Parathyroid adenoma (tissue), 2 donors: ENCODE results near the gene KIAA1549.

Source experiments
- H2AFZ ChIP-seq: fragments of 300-600 bp; sonication (generic); one replicate; pipeline ENCODE4 v1.7.0; 2017; ENCODE audit warnings: antibody characterized with exemption, mild to moderate bottlenecking
- H3K27ac ChIP-seq: fragments of 300-600 bp; sonication (generic); one replicate; pipeline ENCODE4 v1.7.0; 2017
- H3K27me3 ChIP-seq: fragments of 300-600 bp; sonication (generic); one replicate; pipeline ENCODE4 v1.7.0; 2017; ENCODE audit warnings: low read length; ENCODE audit not compliant: control insufficient read depth, insufficient read depth
- H3K36me3 ChIP-seq: fragments of 300-600 bp; sonication (generic); one replicate; pipeline ENCODE4 v1.7.0; 2017; ENCODE audit warnings: low read length; ENCODE audit not compliant: control insufficient read depth, insufficient read depth
- H3K4me1 ChIP-seq: fragments of 300-600 bp; sonication (generic); one replicate; pipeline ENCODE4 v1.7.0; 2017; ENCODE audit warnings: control low read depth
- H3K4me2 ChIP-seq: fragments of 300-600 bp; sonication (generic); one replicate; pipeline ENCODE4 v1.7.0; 2017; ENCODE audit warnings: low read length
- H3K4me3 ChIP-seq: fragments of 300-600 bp; sonication (generic); one replicate; pipeline ENCODE4 v1.7.0; 2017; ENCODE audit warnings: low read depth, low read length
- H3K79me2 ChIP-seq: fragments of 300-600 bp; sonication (generic); one replicate; pipeline ENCODE4 v1.7.0; 2017; ENCODE audit warnings: control low read depth
- H3K9ac ChIP-seq: fragments of 300-600 bp; sonication (generic); one replicate; pipeline ENCODE4 v1.7.0; 2017; ENCODE audit warnings: mild to moderate bottlenecking
- H3K9me3 ChIP-seq: fragments of 300-600 bp; sonication (generic); one replicate; pipeline ENCODE4 v1.7.0; 2017; ENCODE audit warnings: low read length; ENCODE audit not compliant: control insufficient read depth
- TF ChIP-seq, protein P1 (sequence below): fragments of 300-600 bp; sonication (generic); IDR thresholded peaks from one replicate; pipeline ENCODE4 v1.7.0; 2017; ENCODE audit warnings: antibody characterized with exemption, mild to moderate bottlenecking
- donor health status: primary hyperparathyroidism.

Gene KIAA1549

DNA sequence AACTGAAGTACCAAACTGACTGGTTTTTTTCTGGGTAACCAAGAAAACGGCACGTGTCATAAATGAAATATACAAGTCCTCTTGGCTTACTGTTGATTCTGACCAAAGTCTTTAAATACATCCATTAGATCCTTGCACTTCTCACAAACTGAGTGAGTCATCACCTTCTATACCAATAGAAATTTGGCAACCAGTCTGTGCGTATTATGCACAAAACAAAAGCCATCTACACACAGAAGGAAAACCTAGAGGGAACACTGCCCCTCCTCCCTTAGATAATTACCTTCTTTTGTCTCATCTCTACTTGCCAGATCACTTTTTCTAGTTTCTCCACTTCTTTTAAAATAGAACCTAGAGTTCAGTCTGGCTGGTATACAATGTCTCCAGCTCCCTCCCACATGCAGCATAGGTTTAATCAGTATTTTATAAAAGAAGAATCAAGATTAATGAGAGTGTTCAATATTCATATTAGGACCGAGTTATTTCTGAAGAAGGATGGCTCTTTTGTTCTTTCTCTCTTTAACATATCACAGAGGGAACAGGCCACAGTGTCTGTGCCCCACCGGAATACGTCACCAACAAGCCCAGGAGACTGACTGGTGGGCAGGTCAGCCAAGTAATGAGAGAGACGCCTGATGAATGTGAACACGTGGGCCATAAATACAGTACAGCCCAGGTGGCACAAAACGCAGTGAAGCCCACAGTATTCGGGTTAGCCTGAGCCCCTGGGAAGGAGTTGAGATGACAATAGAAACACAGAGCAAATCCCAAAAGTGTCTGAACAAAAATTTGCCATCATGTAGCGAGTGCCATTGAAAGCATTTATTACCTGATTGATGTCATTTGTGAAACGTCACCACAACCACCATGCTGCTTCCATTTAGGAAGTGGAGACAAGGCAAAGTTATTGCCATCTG is 91.3 kb downstream of the KIAA1549 start:
- no peak overlapping the region for H3K4me2 ChIP-seq
- no peaks in the 10 kb centered on the region for H3K36me3 ChIP-seq
- H3K9ac ChIP-seq = no peak overlapping the region
- no peak overlapping the region for H2AFZ ChIP-seq
- no peak overlapping the region for H3K4me3 ChIP-seq
- H3K27me3 ChIP-seq = no peaks in the 10 kb centered on the region
- no peaks in the 10 kb centered on the region for H3K9me3 ChIP-seq
- H3K79me2 ChIP-seq = no peaks in the 10 kb centered on the region
- H3K27ac ChIP-seq = no peak overlapping the region
- H3K4me1 ChIP-seq = peaks cover 25% of the 10 kb centered on the region
- TF ChIP-seq, protein P1, sequence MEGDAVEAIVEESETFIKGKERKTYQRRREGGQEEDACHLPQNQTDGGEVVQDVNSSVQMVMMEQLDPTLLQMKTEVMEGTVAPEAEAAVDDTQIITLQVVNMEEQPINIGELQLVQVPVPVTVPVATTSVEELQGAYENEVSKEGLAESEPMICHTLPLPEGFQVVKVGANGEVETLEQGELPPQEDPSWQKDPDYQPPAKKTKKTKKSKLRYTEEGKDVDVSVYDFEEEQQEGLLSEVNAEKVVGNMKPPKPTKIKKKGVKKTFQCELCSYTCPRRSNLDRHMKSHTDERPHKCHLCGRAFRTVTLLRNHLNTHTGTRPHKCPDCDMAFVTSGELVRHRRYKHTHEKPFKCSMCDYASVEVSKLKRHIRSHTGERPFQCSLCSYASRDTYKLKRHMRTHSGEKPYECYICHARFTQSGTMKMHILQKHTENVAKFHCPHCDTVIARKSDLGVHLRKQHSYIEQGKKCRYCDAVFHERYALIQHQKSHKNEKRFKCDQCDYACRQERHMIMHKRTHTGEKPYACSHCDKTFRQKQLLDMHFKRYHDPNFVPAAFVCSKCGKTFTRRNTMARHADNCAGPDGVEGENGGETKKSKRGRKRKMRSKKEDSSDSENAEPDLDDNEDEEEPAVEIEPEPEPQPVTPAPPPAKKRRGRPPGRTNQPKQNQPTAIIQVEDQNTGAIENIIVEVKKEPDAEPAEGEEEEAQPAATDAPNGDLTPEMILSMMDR = no peak

DNA sequence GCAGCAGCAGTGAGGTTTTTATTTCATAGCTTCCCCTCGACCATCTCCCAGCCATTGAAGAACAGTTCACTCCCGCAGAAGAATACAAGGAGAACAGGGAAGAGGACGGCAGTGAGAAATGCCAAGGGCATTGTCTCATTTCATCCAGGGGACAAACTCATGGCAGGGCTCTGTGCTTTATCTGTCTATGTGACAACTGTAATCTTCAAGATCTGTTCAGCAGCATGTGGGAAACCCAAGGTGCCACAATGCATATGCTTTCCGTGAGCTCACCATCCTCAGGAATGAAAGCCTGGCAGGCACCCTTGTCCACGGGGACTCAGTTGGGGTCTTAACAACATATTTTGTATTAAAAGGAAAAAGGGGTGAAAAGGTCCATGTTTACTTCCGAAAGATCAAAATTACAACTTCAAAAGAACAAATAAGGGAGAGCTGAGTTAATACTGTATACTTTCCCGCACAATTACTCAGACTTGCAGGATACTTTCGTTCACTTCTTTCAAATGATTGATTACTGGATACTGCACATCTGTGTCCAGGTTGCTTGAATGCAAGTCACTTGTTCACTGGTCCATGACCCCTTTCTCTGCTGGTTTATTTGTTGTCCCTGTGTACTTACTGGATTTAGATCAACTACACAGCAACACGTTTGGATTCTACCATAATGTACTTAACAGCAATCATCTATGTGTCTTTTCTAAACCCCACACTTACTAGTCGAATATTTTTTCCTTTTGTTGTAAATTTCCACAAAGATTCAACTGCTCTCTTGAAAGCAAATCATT is 93.1 kb downstream of the KIAA1549 start:
- Histone ChIP-seq H3K4me3 (no peak overlapping the region), H3K4me1 (peaks cover 25% of the 10 kb centered on the region), H3K9me3 (no peaks in the 10 kb centered on the region), H3K9ac (no peak overlapping the region), H3K4me2 (no peak overlapping the region), H3K27me3 (no peaks in the 10 kb centered on the region), H3K27ac (no peak overlapping the region), H3K79me2 (peaks cover 4% of the 10 kb centered on the region), H3K36me3 (no peaks in the 10 kb centered on the region), H2AFZ (peak overlapping the region; percentile 43)
- TF ChIP-seq, protein P1 = no peak

DNA sequence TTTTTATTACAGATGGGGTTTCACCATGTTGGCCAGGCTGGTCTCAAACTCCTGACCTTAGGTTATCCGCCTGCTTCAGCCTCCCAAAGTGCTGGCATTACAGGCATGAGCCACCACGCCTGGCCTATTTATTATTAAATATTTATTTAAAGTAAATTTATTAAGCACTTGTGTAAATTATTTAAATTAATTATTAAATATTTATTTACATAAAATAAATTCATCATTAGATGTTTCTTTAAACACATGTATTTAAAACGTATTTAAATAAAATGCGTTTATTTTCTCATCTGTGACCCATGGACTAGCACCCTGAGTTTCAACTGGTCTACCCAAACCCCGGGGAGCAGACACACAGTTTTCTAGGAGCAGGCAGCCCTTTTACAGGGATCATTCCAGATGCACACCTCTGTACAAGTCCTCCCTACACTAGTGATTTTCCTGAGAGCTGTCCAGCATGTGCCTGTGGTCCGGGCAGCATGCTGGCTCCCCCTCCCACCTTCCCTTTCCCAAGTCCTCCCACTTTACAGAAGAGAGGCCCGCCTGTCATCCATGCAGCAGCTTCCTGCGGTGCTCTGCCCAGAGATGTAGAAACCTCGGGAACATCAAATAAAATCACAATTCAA is 94.0 kb downstream of the KIAA1549 start:
- TF ChIP-seq, protein P1 = no peak
- Histone ChIP-seq H3K36me3 (no peaks in the 10 kb centered on the region), H3K4me2 (no peak overlapping the region), H3K9ac (no peak overlapping the region), H3K4me1 (peaks cover 25% of the 10 kb centered on the region), H3K9me3 (no peaks in the 10 kb centered on the region), H3K4me3 (no peak overlapping the region), H2AFZ (peak overlapping the region; percentile 43), H3K79me2 (peaks cover 4% of the 10 kb centered on the region), H3K27me3 (no peaks in the 10 kb centered on the region), H3K27ac (no peak overlapping the region)

DNA sequence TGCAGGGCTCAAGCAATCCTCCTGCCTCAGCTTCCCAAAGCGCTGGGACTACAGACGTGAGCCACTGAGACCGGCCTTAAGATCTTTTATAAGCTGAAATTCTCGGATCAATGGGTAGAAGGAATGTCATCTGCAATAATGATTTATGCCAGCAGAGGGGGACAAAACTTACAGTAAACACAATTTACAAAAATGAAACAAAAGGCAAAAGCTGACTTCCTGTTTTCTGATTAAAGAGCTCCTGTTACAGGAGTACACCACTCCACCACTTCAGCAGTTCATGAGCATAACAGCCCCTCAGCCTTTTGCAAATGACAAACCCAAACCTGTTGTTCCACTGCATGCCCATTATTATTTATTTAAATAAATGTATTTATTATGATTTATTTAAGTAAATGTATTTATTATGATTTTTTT is 94.7 kb downstream of the KIAA1549 start:
- no peak overlapping the region for H3K27ac ChIP-seq
- H3K4me3 ChIP-seq = no peak overlapping the region
- H3K27me3 ChIP-seq = no peaks in the 10 kb centered on the region
- H3K9me3 ChIP-seq = no peaks in the 10 kb centered on the region
- H3K4me2 ChIP-seq = no peak overlapping the region
- H3K36me3 ChIP-seq = no peaks in the 10 kb centered on the region
- H3K79me2 ChIP-seq = peaks cover 4% of the 10 kb centered on the region
- H3K9ac ChIP-seq = no peak overlapping the region
- peaks cover 21% of the 10 kb centered on the region for H3K4me1 ChIP-seq
- TF ChIP-seq, protein P1 = peak; percentile 77
- peak overlapping the region; percentile 31 for H2AFZ ChIP-seq
